Glutamatergic neuron (in vitro differentiated cells): ENCODE results near the gene CARD16. TPM values are rescaled to one million over a fixed set of nuclear protein-coding genes. Genes with fewer than 3 reads are reported as not detected.
"Not testable (repeated sequence)": the region's sequence is repeated elsewhere in the genome, so short reads cannot be mapped to it uniquely, and the experiment has no call there.

Experiments used
- DNase-seq: peaks from one replicate; pipeline ENCODE4 v3.0.0; 2022
- H3K27ac Mint-ChIP-seq: one replicate; pipeline ENCODE4 v1.8.0; 2020; ENCODE audit warnings: mild to moderate bottlenecking, mixed read lengths, inconsistent platforms; ENCODE audit not compliant: unreplicated experiment
- H3K27me3 Mint-ChIP-seq: one replicate; pipeline ENCODE4 v1.8.0; 2020; ENCODE audit warnings: mild to moderate bottlenecking, moderate library complexity, mixed read lengths, inconsistent platforms; ENCODE audit not compliant: unreplicated experiment
- H3K36me3 Mint-ChIP-seq: one replicate; pipeline ENCODE4 v1.8.0; 2020; ENCODE audit warnings: mild to moderate bottlenecking, mixed read lengths, inconsistent platforms; ENCODE audit not compliant: unreplicated experiment
- H3K4me1 Mint-ChIP-seq: one replicate; pipeline ENCODE4 v1.8.0; 2020; ENCODE audit warnings: mild to moderate bottlenecking, low read depth, mixed read lengths, inconsistent platforms; ENCODE audit not compliant: unreplicated experiment
- H3K4me3 Mint-ChIP-seq: one replicate; pipeline ENCODE4 v1.8.0; 2020; ENCODE audit warnings: mild to moderate bottlenecking, mixed read lengths, inconsistent platforms; ENCODE audit not compliant: unreplicated experiment
- H3K9me3 Mint-ChIP-seq: one replicate; pipeline ENCODE4 v1.8.0; 2020; ENCODE audit warnings: mild to moderate bottlenecking, moderate library complexity, mixed read lengths, inconsistent platforms; ENCODE audit not compliant: unreplicated experiment
- long read RNA-seq: library from polyadenylated mRNA; unstranded; transcript quantifications from one replicate; pipeline ENCODE4 v2.0.0, GENCODE V29; 2020; ENCODE audit not compliant: unreplicated experiment
- total RNA-seq: library from RNA; stranded (reverse); fragmentation: NEBNext Ultra II Directional; extraction: Animal tissue kit (Norgen Biotek cat#: 25700); gene quantifications from one replicate; pipeline ENCODE4 v1.2.1, GENCODE V29; 2021; ENCODE audit not compliant: unreplicated experiment
- TF ChIP-seq, protein P1 (sequence below): fragments of 200-600 bp; sonication (generic); IDR thresholded peaks from one replicate; pipeline ENCODE4 v1.5.0; 2021; ENCODE audit not compliant: partially characterized antibody, unreplicated experiment

Gene CARD16
- total RNA-seq: not detected
- long read RNA-seq: 0 reads

DNA sequence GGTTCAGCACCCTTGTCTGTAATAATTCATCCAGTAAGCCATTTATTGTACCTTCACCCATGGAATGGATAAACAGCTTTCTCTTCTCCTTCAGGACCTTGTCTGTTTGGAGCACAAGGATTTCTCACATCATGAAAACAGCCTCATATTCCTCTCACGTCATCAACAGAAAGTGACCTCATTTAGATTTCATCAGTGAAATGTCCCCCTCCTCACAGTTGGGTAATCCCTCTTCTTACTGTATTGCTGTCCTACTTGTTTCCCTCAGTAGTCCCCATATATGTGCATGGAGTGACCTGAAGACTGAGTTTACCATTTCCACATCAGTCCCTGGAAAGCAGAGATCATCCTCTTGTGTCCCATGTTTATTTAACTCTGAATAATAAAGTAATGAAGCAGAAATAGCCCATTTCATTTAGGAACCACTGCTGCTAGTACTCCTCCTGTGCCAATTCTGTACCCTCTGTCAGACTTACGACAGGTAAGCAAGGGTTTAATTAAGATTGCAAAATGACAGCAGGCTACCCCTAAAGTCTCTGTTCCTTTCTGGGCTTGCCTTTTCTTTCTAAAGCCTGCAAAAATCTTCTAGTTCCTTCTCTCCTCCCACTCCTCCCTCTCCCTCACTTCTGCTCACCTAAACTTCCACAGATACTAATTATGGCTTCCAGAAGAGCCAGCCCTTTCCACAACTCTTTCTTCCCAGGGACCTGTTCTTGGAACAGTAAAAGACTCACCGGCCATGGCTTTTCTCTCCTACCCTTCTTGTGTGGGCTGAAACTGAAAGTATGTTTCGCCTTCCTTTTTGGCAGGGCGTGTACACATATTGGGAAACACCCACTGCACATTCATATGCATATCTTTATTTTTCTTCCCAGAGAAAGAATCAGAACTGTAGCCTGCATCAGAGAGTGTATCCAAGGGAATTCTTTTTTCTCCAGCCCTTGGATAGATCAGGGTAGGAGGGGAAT, at the start of gene CARD16:
Gene CARD16, minus strand, starts transcription at position 779 of the 968 bp plus-strand sequence. Its CDS starts 38 bp downstream, at position 741.
- not testable (repeated sequence) for H3K27ac Mint-ChIP-seq, H3K36me3 Mint-ChIP-seq

GRCh38 chr11:105092256-105093239, 47.4 kb upstream of the CARD16 start:
- no peak for DNase-seq
- TF ChIP-seq, protein P1, sequence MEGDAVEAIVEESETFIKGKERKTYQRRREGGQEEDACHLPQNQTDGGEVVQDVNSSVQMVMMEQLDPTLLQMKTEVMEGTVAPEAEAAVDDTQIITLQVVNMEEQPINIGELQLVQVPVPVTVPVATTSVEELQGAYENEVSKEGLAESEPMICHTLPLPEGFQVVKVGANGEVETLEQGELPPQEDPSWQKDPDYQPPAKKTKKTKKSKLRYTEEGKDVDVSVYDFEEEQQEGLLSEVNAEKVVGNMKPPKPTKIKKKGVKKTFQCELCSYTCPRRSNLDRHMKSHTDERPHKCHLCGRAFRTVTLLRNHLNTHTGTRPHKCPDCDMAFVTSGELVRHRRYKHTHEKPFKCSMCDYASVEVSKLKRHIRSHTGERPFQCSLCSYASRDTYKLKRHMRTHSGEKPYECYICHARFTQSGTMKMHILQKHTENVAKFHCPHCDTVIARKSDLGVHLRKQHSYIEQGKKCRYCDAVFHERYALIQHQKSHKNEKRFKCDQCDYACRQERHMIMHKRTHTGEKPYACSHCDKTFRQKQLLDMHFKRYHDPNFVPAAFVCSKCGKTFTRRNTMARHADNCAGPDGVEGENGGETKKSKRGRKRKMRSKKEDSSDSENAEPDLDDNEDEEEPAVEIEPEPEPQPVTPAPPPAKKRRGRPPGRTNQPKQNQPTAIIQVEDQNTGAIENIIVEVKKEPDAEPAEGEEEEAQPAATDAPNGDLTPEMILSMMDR: no peak
- Mint-ChIP-seq H3K4me3 (no peak overlapping the region), H3K27ac (no peak overlapping the region), H3K27me3 (no peaks in the 10 kb centered on the region), H3K36me3 (no peaks in the 10 kb centered on the region), H3K9me3 (no peaks in the 10 kb centered on the region), H3K4me1 (no peaks in the 10 kb centered on the region)

More for the DNA sequence above, at the start of gene CARD16:
- not testable (repeated sequence) for H3K4me1 Mint-ChIP-seq, H3K4me3 Mint-ChIP-seq, H3K27me3 Mint-ChIP-seq, DNase-seq, H3K9me3 Mint-ChIP-seq

DNA sequence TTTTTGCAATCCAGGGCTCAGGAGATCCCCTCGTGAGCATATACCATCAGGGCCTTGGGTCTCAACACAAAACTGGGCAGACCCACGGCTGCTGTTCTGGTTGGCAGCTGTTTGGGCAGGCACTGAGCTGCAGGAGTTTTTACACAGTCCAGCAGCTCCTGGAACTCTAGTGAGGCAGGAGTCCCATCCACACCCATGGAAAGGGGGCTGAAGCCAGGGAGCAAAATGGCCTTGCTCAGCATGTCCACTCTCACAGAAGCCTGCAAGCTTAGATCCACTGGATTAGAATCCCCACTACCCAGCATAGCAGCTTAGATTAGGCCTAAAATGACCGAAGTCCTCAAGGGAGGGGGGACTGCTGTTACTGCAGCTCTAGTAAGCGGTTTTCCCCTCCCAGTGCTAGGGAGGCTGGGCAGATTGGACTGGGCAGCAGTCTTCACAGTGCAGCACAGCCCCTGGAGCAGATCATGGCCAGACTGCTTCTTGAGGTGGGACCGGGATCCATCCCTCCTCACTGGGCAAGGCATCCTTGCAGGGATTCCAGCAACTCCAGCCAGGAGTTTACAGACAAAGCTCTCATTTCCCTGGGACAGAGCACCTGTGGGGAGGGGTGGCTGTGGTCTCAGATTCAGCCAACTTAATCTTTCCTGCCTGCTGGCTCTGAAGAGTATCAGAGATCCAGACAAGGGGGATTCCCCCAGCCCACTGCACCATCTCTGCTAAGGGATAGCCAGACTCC, 36.4 kb upstream of the CARD16 start:
- TF ChIP-seq, protein P1: no peak
- no peaks in the 10 kb centered on the region for H3K36me3 Mint-ChIP-seq
- no peak for DNase-seq
- no peak overlapping the region for H3K27ac Mint-ChIP-seq
- H3K4me3 Mint-ChIP-seq: no peak overlapping the region
- H3K9me3 Mint-ChIP-seq: no peaks in the 10 kb centered on the region
- H3K27me3 Mint-ChIP-seq: peaks cover 3% of the 10 kb centered on the region
- no peaks in the 10 kb centered on the region for H3K4me1 Mint-ChIP-seq

- not testable (repeated sequence) for H3K27ac Mint-ChIP-seq, H3K27me3 Mint-ChIP-seq, H3K4me3 Mint-ChIP-seq, DNase-seq, H3K4me1 Mint-ChIP-seq, H3K9me3 Mint-ChIP-seq, H3K36me3 Mint-ChIP-seq
Measured at GRCh38 chr11:105080171-105080906, 35.2 kb upstream of the CARD16 start.

- H3K9me3 Mint-ChIP-seq: no peaks in the 10 kb centered on the region
- peaks cover 3% of the 10 kb centered on the region for H3K27me3 Mint-ChIP-seq
- TF ChIP-seq, protein P1: no peak
- H3K4me1 Mint-ChIP-seq: no peaks in the 10 kb centered on the region
- H3K27ac Mint-ChIP-seq: no peak overlapping the region
- no peak for DNase-seq
- H3K4me3 Mint-ChIP-seq: no peak overlapping the region
- no peaks in the 10 kb centered on the region for H3K36me3 Mint-ChIP-seq
Measured at GRCh38 chr11:105078283-105078682, 33.1 kb upstream of the CARD16 start.

DNA sequence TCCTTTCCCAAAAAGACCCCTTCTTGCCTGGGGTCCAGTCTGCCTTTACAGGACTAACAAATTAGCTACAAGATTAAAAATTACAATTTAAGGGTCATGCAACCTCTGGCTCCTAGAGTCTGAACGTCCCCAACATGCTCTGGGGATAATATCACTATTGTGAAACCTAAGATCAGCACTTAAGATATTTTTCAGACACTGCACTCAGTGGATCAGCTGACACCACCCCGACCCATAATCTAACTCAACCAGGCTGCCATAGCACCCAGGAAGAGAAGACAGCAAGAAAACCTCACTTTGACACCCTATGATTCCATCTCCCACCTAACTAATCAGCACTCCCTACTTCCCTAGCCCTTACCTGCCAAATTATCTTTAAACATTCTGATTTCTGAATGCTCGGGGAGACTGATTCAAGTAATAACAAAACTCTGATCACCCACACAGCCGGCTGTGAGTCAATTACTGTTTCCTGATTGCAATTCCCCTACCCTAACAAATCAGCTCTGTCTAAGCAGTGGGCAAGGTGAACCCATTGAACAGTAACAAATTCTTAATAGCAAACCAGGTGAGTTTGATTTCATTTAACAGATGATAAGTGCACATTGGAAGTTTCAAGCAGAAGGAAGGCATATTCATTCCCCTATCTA, 32.1 kb upstream of the CARD16 start:
- H3K4me1 Mint-ChIP-seq, H3K27me3 Mint-ChIP-seq: not testable (repeated sequence)

More for the DNA sequence above, 32.1 kb upstream of the CARD16 start:
- H3K4me3 Mint-ChIP-seq, DNase-seq, H3K9me3 Mint-ChIP-seq, H3K36me3 Mint-ChIP-seq, H3K27ac Mint-ChIP-seq: not testable (repeated sequence)
